ENCODE measurements around the gene SIM1. TPM values are rescaled to one million over a fixed set of nuclear protein-coding genes. Genes with fewer than 3 reads are reported as not detected.

Gene SIM1
- total RNA-seq, 1 donor, result 0.36 TPM

- Histone ChIP-seq H3K27ac (ENCODE audit: low read depth, low read length) (no peak overlapping the region), H4K20me1 (ENCODE audit: insufficient read depth, low read length) (no peaks in the 10 kb centered on the region), H3K36me3 (ENCODE audit: insufficient read depth, low read length) (no peaks in the 10 kb centered on the region), H3K4me2 (ENCODE audit: insufficient read depth, low read length) (no peak overlapping the region), H3K4me3 (ENCODE audit: insufficient read depth, low read length) (no peak overlapping the region), H3K79me2 (ENCODE audit: insufficient read depth, low read length) (no peaks in the 10 kb centered on the region), H3K27me3 (ENCODE audit: insufficient read depth, low read length) (peaks cover 86% of the 10 kb centered on the region), H2AFZ (ENCODE audit: low read length) (no peak overlapping the region), H3K9me3 (ENCODE audit: low read depth, low read length) (no peaks in the 10 kb centered on the region), H3K4me1 (ENCODE audit: insufficient read depth, low read length) (no peaks in the 10 kb centered on the region)
- no peak for TF ChIP-seq CTCF (IDR thresholded peaks at IDR 0.05; ENCODE audit: extremely low read depth, low read depth, low read length)
- no peak for DNase-seq (ENCODE audit: insufficient read length, low spot score, missing footprints)
Measured at GRCh38 chr6:100470422-100471120, 5.8 kb upstream of the SIM1 start.

DNA sequence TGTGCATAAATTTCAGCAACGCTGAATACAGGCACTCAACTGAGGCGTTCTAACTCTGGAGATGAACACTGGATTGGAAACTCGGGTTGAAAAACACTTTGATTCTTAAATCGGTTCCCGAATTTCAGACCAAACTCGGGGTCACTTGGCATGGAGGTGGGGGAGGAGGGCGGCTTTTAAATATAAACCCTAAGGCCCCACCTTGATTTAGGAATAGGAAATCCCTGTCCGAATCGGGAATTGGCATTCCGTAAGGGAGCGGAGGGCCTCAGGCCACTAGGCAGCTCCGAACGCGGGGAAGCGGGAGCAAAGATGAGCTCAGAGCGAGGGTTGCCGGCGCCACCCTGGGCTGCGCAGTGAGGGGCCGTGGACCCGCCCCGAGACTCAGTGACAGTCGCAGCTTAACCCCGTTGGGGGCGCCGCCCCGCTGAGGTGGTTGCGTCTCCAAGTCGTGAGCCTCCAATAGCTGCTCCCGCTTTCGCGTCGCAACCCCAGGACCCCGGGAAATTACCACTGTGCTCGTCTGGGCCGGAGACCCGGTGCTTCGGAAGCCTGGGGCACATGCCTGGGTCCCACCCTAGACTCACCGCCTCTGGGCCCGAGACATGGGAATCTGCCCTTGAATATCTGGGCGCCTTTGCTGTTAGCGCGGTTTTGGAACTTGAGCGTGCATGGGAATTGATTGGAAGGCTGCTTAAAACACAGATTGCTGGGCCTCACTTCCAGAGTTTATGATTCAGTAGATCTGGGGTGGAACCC lies 4.6 kb upstream of the SIM1 start:
- H2AFZ ChIP-seq (ENCODE audit: low read length), result no peak overlapping the region
- H4K20me1 ChIP-seq (ENCODE audit: insufficient read depth, low read length), result no peaks in the 10 kb centered on the region
- no peak overlapping the region for H3K4me3 ChIP-seq (ENCODE audit: insufficient read depth, low read length)
- peak; percentile 56 for DNase-seq (ENCODE audit: insufficient read length, low spot score, missing footprints)
- TF ChIP-seq CTCF (IDR thresholded peaks at IDR 0.05; ENCODE audit: extremely low read depth, low read depth, low read length), result no peak
- H3K79me2 ChIP-seq (ENCODE audit: insufficient read depth, low read length), result no peaks in the 10 kb centered on the region
- H3K4me2 ChIP-seq (ENCODE audit: insufficient read depth, low read length), result no peak overlapping the region
- no peaks in the 10 kb centered on the region for H3K36me3 ChIP-seq (ENCODE audit: insufficient read depth, low read length)
- H3K9me3 ChIP-seq (ENCODE audit: low read depth, low read length), result no peaks in the 10 kb centered on the region
- H3K27me3 ChIP-seq (ENCODE audit: insufficient read depth, low read length), result peaks cover 96% of the 10 kb centered on the region
- H3K27ac ChIP-seq (ENCODE audit: low read depth, low read length), result no peak overlapping the region
- peaks cover 2% of the 10 kb centered on the region for H3K4me1 ChIP-seq (ENCODE audit: insufficient read depth, low read length)

GRCh38 chr6:100468016-100468622 lies 3.4 kb upstream of the SIM1 start:
- no peaks in the 10 kb centered on the region for H3K9me3 ChIP-seq (ENCODE audit: low read depth, low read length)
- H3K79me2 ChIP-seq (ENCODE audit: insufficient read depth, low read length), result no peaks in the 10 kb centered on the region
- peaks cover 2% of the 10 kb centered on the region for H3K4me1 ChIP-seq (ENCODE audit: insufficient read depth, low read length)
- peaks cover 4% of the 10 kb centered on the region for H4K20me1 ChIP-seq (ENCODE audit: insufficient read depth, low read length)
- no peak overlapping the region for H2AFZ ChIP-seq (ENCODE audit: low read length)
- no peak for TF ChIP-seq CTCF (IDR thresholded peaks at IDR 0.05; ENCODE audit: extremely low read depth, low read depth, low read length)
- H3K36me3 ChIP-seq (ENCODE audit: insufficient read depth, low read length), result no peaks in the 10 kb centered on the region
- H3K4me3 ChIP-seq (ENCODE audit: insufficient read depth, low read length), result no peak overlapping the region
- H3K27me3 ChIP-seq (ENCODE audit: insufficient read depth, low read length), result peaks cover 96% of the 10 kb centered on the region
- no peak overlapping the region for H3K27ac ChIP-seq (ENCODE audit: low read depth, low read length)
- H3K4me2 ChIP-seq (ENCODE audit: insufficient read depth, low read length), result no peak overlapping the region
- DNase-seq (ENCODE audit: insufficient read length, low spot score, missing footprints), result no peak
